ENCODE measurements around the gene PRRT1.

DNA sequence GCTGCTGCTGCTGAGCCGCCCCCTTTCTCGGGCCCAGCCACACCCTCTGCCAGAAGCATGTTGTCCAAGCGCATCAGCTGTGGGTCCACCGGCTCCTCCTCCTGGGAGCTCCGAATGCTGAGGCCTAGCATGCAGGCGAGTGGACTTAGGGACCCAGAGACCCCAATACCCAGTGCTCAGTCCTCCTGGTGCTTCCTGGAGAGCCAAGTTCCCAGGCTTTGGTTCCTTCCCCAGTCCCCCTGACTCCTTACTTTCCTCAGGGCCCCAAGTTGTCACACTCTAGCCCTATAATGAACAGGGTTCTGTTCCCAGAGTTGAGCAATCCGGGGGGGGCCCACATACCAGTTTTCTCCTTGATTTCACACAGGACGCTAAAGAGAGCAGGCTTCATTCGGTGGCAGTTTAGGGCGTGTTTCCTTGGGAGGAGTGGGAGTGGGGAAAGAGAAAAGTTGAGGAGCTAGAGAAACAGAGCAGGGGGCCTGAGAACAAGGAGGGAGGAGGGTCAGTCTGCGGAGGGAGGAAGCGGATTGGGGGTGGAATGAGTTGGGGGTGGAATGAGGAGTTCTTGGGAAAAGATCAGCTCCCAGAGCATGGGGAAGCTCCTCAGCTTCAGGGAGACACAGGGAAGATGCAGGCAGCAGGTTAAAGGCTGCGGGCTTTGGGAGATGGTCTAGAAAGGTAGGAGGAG lies 36.8 kb upstream of the PRRT1 start:
- no peak for TF ChIP-seq CTCF (IDR thresholded peaks at IDR 0.05; ENCODE audit: poor library complexity)
- TF ChIP-seq EZH2 (IDR thresholded peaks at IDR 0.05; ENCODE audit: borderline replicate concordance), result no peak
- no peak for TF ChIP-seq EZH2phosphoT487 (IDR thresholded peaks at IDR 0.05; ENCODE audit: low read depth, severe bottlenecking, unreplicated experiment)
